Stimulated activated naive B cell treated with anti-CD40 and anti-IgM and Interleukin-4, amounts not matched to agents 10 μg/mL and 1 μg/mL and 100 μg/mL, for 72 hours (primary cell): ENCODE results near the gene ATP5F1D.
A peak's percentile ranks its signal among the peaks of the same experiment; 100 is the strongest.

Experiments used
- ATAC-seq, 2 donors: fragments of 150-1000 bp; cut with Tn5 transposase; replicated peaks; 2 replicates each; pipeline ENCODE4 v1.10.0; 2021; ENCODE audit warnings: moderate library complexity in 1 of 2
- DNase-seq: peaks from one replicate; pipeline ENCODE4 v3.0.0; 2021
- H3K27ac Mint-ChIP-seq: one replicate; pipeline ENCODE4 v1.8.0; 2022; ENCODE audit warnings: mild to moderate bottlenecking, mixed read lengths
- H3K27me3 Mint-ChIP-seq, 2 donors: one replicate each; pipeline ENCODE4 v1.8.0; 2022; ENCODE audit warnings: mixed read lengths in 2 of 2
- H3K36me3 Mint-ChIP-seq, 2 donors: one replicate each; pipeline ENCODE4 v1.8.0; 2022; ENCODE audit warnings: mixed read lengths in 2 of 2, mild to moderate bottlenecking in 1 of 2
- H3K4me1 Mint-ChIP-seq, 2 donors: one replicate each; pipeline ENCODE4 v1.8.0; 2022; ENCODE audit warnings: mixed read lengths in 2 of 2, mild to moderate bottlenecking in 1 of 2
- H3K4me3 Mint-ChIP-seq, 2 donors: one replicate each; pipeline ENCODE4 v1.8.0; 2022; ENCODE audit warnings: mild to moderate bottlenecking in 2 of 2, mixed read lengths in 2 of 2, moderate library complexity in 1 of 2
- H3K9me3 Mint-ChIP-seq, 2 donors: one replicate each; pipeline ENCODE4 v1.8.0; 2022; ENCODE audit warnings: mixed read lengths in 2 of 2, mild to moderate bottlenecking in 1 of 2

The ATP5F1D gene

GRCh38 chr19:1234051-1234954 lies 7.2 kb upstream of the ATP5F1D start:
- Mint-ChIP-seq H3K9me3 (no peaks in the 10 kb centered on the region), H3K4me1 (peaks cover 8 to 17% of the 10 kb centered on the region in 2 donors), H3K27me3 (peaks cover 8 to 25% of the 10 kb centered on the region in 2 donors), H3K27ac (no peak overlapping the region), H3K36me3 (no peaks in the 10 kb centered on the region), H3K4me3 (no peak overlapping the region)
- DNase-seq (no peak), ATAC-seq (no peak)

GRCh38 chr19:1234955-1235380 lies 6.6 kb upstream of the ATP5F1D start:
- Mint-ChIP-seq H3K27ac (no peak overlapping the region), H3K4me3 (no peak overlapping the region), H3K27me3 (peaks cover 8 to 25% of the 10 kb centered on the region in 2 donors), H3K9me3 (no peaks in the 10 kb centered on the region), H3K36me3 (no peaks in the 10 kb centered on the region), H3K4me1 (peaks cover 10 to 20% of the 10 kb centered on the region in 2 donors)
- DNase-seq (no peak), ATAC-seq (no peak)

- Mint-ChIP-seq H3K27me3 (peaks cover 8 to 25% of the 10 kb centered on the region in 2 donors), H3K4me3 (peak overlapping the region in 1 of 2 donors; percentile 63), H3K9me3 (no peaks in the 10 kb centered on the region), H3K36me3 (no peaks in the 10 kb centered on the region), H3K4me1 (peaks cover 10 to 23% of the 10 kb centered on the region in 2 donors), H3K27ac (no peak overlapping the region)
- ATAC-seq = no peak
- DNase-seq = no peak
These were observed 5.7 kb upstream of the ATP5F1D start for GRCh38 chr19:1235625-1236538.

- Mint-ChIP-seq H3K27me3 (peaks cover 8 to 25% of the 10 kb centered on the region in 2 donors), H3K27ac (no peak overlapping the region), H3K4me3 (peak overlapping the region in 1 of 2 donors; percentile 77), H3K36me3 (no peaks in the 10 kb centered on the region), H3K4me1 (peaks cover 13 to 27% of the 10 kb centered on the region in 2 donors), H3K9me3 (no peaks in the 10 kb centered on the region)
- DNase-seq = no peak
- ATAC-seq = no peak
These were observed 5.0 kb upstream of the ATP5F1D start for GRCh38 chr19:1236576-1236975.

- no peak for DNase-seq
- H3K27me3 Mint-ChIP-seq = peaks cover 8 to 25% of the 10 kb centered on the region in 2 donors
- no peak overlapping the region for H3K27ac Mint-ChIP-seq
- no peaks in the 10 kb centered on the region for H3K9me3 Mint-ChIP-seq
- H3K4me3 Mint-ChIP-seq = peak overlapping the region; percentile 67 to 77
- H3K4me1 Mint-ChIP-seq = peaks cover 13 to 28% of the 10 kb centered on the region in 2 donors
- H3K36me3 Mint-ChIP-seq = no peaks in the 10 kb centered on the region
- no peak for ATAC-seq
These were observed 4.4 kb upstream of the ATP5F1D start for GRCh38 chr19:1237027-1237659.

- H3K36me3 Mint-ChIP-seq = no peaks in the 10 kb centered on the region
- no peaks in the 10 kb centered on the region for H3K9me3 Mint-ChIP-seq
- H3K27ac Mint-ChIP-seq = peak within 1 kb of the TSS; percentile 92
- H3K4me3 Mint-ChIP-seq = peak within 1 kb of the TSS; percentile 80 to 86
- ATAC-seq (peak in 1 of 2 donors; percentile 4), DNase-seq (no peak)
- peaks cover 8 to 25% of the 10 kb centered on the region in 2 donors for H3K27me3 Mint-ChIP-seq
- peaks cover 17 to 35% of the 10 kb centered on the region in 2 donors for H3K4me1 Mint-ChIP-seq
These were observed 3.7 kb upstream of the ATP5F1D start, which contains the start of gene CBARP for GRCh38 chr19:1237754-1238368. Gene CBARP (minus strand): TSS chr19:1238005. CDS start chr19:1236100, 1,905 bp downstream.

GRCh38 chr19:1238369-1239303 lies 2.9 kb upstream of the ATP5F1D start:
- ATAC-seq = no peak
- Mint-ChIP-seq H3K27ac (peak overlapping the region; percentile 92), H3K9me3 (no peaks in the 10 kb centered on the region), H3K36me3 (no peaks in the 10 kb centered on the region), H3K27me3 (peaks cover 8 to 25% of the 10 kb centered on the region in 2 donors), H3K4me1 (peaks cover 21 to 43% of the 10 kb centered on the region in 2 donors), H3K4me3 (peak overlapping the region; percentile 80 to 86)
- DNase-seq = no peak

GRCh38 chr19:1239420-1239795 lies 2.1 kb upstream of the ATP5F1D start:
- peaks cover 21 to 49% of the 10 kb centered on the region in 2 donors for H3K4me1 Mint-ChIP-seq
- H3K9me3 Mint-ChIP-seq = no peaks in the 10 kb centered on the region
- H3K27ac Mint-ChIP-seq = peak overlapping the region; percentile 34
- H3K27me3 Mint-ChIP-seq = peaks cover 8 to 25% of the 10 kb centered on the region in 2 donors
- no peaks in the 10 kb centered on the region for H3K36me3 Mint-ChIP-seq
- peak overlapping the region; percentile 41 to 57 for H3K4me3 Mint-ChIP-seq
- ATAC-seq (no peak), DNase-seq (no peak)

- peak; percentile 42 to 56 for ATAC-seq
- H3K36me3 Mint-ChIP-seq = no peaks in the 10 kb centered on the region
- H3K4me3 Mint-ChIP-seq = peak overlapping the region; percentile 59 to 74
- peaks cover 27 to 56% of the 10 kb centered on the region in 2 donors for H3K4me1 Mint-ChIP-seq
- peaks cover 8 to 25% of the 10 kb centered on the region in 2 donors for H3K27me3 Mint-ChIP-seq
- no peaks in the 10 kb centered on the region for H3K9me3 Mint-ChIP-seq
- peak; percentile 87 for DNase-seq
- no peak overlapping the region for H3K27ac Mint-ChIP-seq
These were observed 1.5 kb upstream of the ATP5F1D start for GRCh38 chr19:1239796-1240737.

GRCh38 chr19:1240925-1241324 lies 626 bp upstream of the ATP5F1D start:
- ATAC-seq = no peak
- Mint-ChIP-seq H3K9me3 (no peaks in the 10 kb centered on the region), H3K27me3 (peaks cover 8 to 18% of the 10 kb centered on the region in 2 donors), H3K4me3 (peak overlapping the region; percentile 77 to 86), H3K4me1 (peaks cover 29 to 61% of the 10 kb centered on the region in 2 donors), H3K27ac (peak overlapping the region; percentile 91), H3K36me3 (no peaks in the 10 kb centered on the region)
- no peak for DNase-seq

GRCh38 chr19:1243768-1244692 lies 2.5 kb downstream of the ATP5F1D start:
- Mint-ChIP-seq H3K4me1 (peaks cover 22 to 57% of the 10 kb centered on the region in 2 donors), H3K9me3 (no peaks in the 10 kb centered on the region), H3K4me3 (peak overlapping the region; percentile 84 to 86), H3K27ac (peak overlapping the region; percentile 92), H3K27me3 (peaks cover 0 to under 1% of the 10 kb centered on the region in 2 donors), H3K36me3 (peaks cover 0 to 1% of the 10 kb centered on the region in 2 donors)
- DNase-seq (peak; percentile 81), ATAC-seq (peak; percentile 57 to 60)
